Neuronal stem cell (in vitro differentiated cells): ENCODE results near the gene TPI1.
A peak's percentile ranks its signal among the peaks of the same experiment; 100 is the strongest.
"Not testable (repeated sequence)": the region's sequence is repeated elsewhere in the genome, so short reads cannot be mapped to it uniquely, and the experiment has no call there.

Experiments
- DNase-seq: peaks from one replicate; pipeline ENCODE4 v3.0.0-alpha.2; 2013; ENCODE audit warnings: low spot score
- H2AFZ ChIP-seq: one replicate; pipeline ENCODE4 v1.6.1; 2013; ENCODE audit warnings: mild to moderate bottlenecking, low read length, inconsistent platforms
- H2AK5ac ChIP-seq: 2 replicates; pipeline ENCODE4 v1.6.1; 2013; ENCODE audit warnings: low read depth, mild to moderate bottlenecking, inconsistent platforms, low read length, moderate library complexity, mixed read lengths
- H2BK120ac ChIP-seq: 2 replicates; pipeline ENCODE4 v1.6.1; 2013; ENCODE audit warnings: low read depth, mild to moderate bottlenecking, inconsistent platforms, low read length, moderate library complexity, mixed read lengths
- H2BK12ac ChIP-seq: one replicate; pipeline ENCODE4 v1.6.1; 2013; ENCODE audit warnings: low read length, inconsistent platforms
- H2BK15ac ChIP-seq: 2 replicates; pipeline ENCODE4 v1.6.1; 2013; ENCODE audit warnings: mild to moderate bottlenecking, low read length, inconsistent platforms, mixed read lengths
- H2BK5ac ChIP-seq: one replicate; pipeline ENCODE4 v1.6.1; 2013; ENCODE audit warnings: inconsistent platforms, mild to moderate bottlenecking, low read length, moderate library complexity
- H3K14ac ChIP-seq: one replicate; pipeline ENCODE4 v1.6.1; 2013; ENCODE audit warnings: low read length, inconsistent platforms
- H3K18ac ChIP-seq: 2 replicates; pipeline ENCODE4 v1.6.1; 2013; ENCODE audit warnings: low read length, inconsistent platforms
- H3K23ac ChIP-seq: 2 replicates; pipeline ENCODE4 v1.6.1; 2013; ENCODE audit warnings: low read depth, mild to moderate bottlenecking, mixed read lengths, low read length, inconsistent platforms; ENCODE audit not compliant: poor library complexity
- H3K27ac ChIP-seq: replicated peaks from 3 replicates; pipeline ENCODE4 v1.5.1; 2013; ENCODE audit warnings: low read length, inconsistent platforms
- H3K27me3 ChIP-seq, 3 experiments: 2 replicates each; pipeline ENCODE4 v1.6.1; 2013; ENCODE audit warnings: low read length in 3 of 3, mild to moderate bottlenecking in 2 of 3, inconsistent platforms in 1 of 3, low read depth in 1 of 3, mixed read lengths in 1 of 3, moderate library complexity in 1 of 3; ENCODE audit not compliant: control insufficient read depth in 3 of 3, insufficient read depth in 3 of 3
- H3K36me3 ChIP-seq, 2 donors: replicated peaks in 1 of 2; 2 replicates each; pipeline ENCODE4 v1.6.1; 2013; ENCODE audit warnings: low read length in 2 of 2; ENCODE audit not compliant: control insufficient read depth in 2 of 2, insufficient read depth in 2 of 2
- H3K4ac ChIP-seq: 2 replicates; pipeline ENCODE4 v1.6.1; 2013; ENCODE audit warnings: inconsistent platforms, mild to moderate bottlenecking, low read length, moderate library complexity
- H3K4me1 ChIP-seq, 2 donors: 1 replicate in 1 of 2; 2 replicates in 1 of 2; pipeline ENCODE4 v1.6.1; 2013; ENCODE audit warnings: low read length in 2 of 2, low read depth in 1 of 2; ENCODE audit not compliant: control insufficient read depth in 2 of 2, insufficient read depth in 1 of 2
- H3K4me2 ChIP-seq: one replicate; pipeline ENCODE4 v1.6.1; 2013; ENCODE audit warnings: mild to moderate bottlenecking, low read length, inconsistent platforms; ENCODE audit not compliant: insufficient read depth, poor library complexity, severe bottlenecking
- H3K4me3 ChIP-seq, 2 donors: 2 replicates each; pipeline ENCODE4 v1.5.1; 2013; ENCODE audit warnings: low read length in 2 of 2, mild to moderate bottlenecking in 2 of 2, inconsistent platforms in 1 of 2, moderate library complexity in 1 of 2
- H3K79me1 ChIP-seq: one replicate; pipeline ENCODE4 v1.6.1; 2013; ENCODE audit warnings: low read depth, mild to moderate bottlenecking, inconsistent platforms, low read length, moderate library complexity
- H3K9ac ChIP-seq: one replicate; pipeline ENCODE4 v1.6.1; 2013; ENCODE audit warnings: mild to moderate bottlenecking, low read depth, low read length, inconsistent platforms; ENCODE audit not compliant: poor library complexity
- H3K9me3 ChIP-seq, 2 donors: replicated peaks in 1 of 2; 2 replicates each; pipeline versions ENCODE3 to v1.6.1; 2013; ENCODE audit warnings: low read length in 2 of 2, mild to moderate bottlenecking in 2 of 2, inconsistent platforms in 1 of 2, low read depth in 1 of 2, mixed read lengths in 1 of 2, moderate library complexity in 1 of 2; ENCODE audit not compliant: control insufficient read depth in 2 of 2, insufficient read depth in 1 of 2
- H4K8ac ChIP-seq: one replicate; pipeline ENCODE4 v1.6.1; 2013; ENCODE audit warnings: low read depth, mild to moderate bottlenecking, inconsistent platforms, low read length, moderate library complexity
- H4K91ac ChIP-seq: one replicate; pipeline ENCODE4 v1.6.1; 2013; ENCODE audit warnings: low read length, low read depth, mild to moderate bottlenecking, inconsistent platforms; ENCODE audit not compliant: poor library complexity
- WGBS, 2 donors: extraction: QIAGEN DNeasy Blood & Tissue Kit; methylation state at CpG; one replicate each; pipeline ENCODE4 v1.1.7; 2013; ENCODE audit warnings: missing lambda C conversion rate in 2 of 2, mixed read lengths in 1 of 2; ENCODE audit not compliant: insufficient read length in 2 of 2, insufficient replicate concordance in 1 of 2; ENCODE audit errors: extremely low coverage in 2 of 2; 5-methylcytosine and 5-hydroxymethylcytosine counted together

Gene TPI1

DNA sequence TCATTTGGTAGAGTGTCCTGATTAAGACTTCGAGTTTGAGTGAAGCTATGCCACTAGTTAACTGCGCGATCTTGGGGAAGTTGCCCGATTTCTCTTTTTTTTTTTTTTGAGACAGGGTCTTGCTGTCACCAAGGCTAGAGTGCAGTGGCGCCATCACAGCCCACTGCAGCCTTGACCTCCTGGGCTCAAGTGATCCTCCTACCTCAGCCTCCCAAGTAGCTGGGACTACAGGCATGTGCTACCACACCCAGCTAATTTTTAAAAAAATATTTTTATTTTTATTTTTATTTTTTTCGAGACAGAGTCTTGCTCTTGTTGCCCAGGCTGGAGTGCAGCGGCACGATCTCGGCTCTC, 6.7 kb downstream of the TPI1 start:
- not testable (repeated sequence) for H3K4ac ChIP-seq, H2BK15ac ChIP-seq, H3K23ac ChIP-seq, H3K27me3 ChIP-seq, H2AK5ac ChIP-seq, H2BK120ac ChIP-seq, H2BK5ac ChIP-seq, H4K91ac ChIP-seq, H3K14ac ChIP-seq, H4K8ac ChIP-seq, H3K18ac ChIP-seq, DNase-seq, H2BK12ac ChIP-seq, H3K9me3 ChIP-seq, H3K4me1 ChIP-seq, H3K79me1 ChIP-seq
- WGBS, 2 donors: no CpG with 5 or more reads among the region's 9 CpGs
- peak overlapping the region; percentile 91 for H2AFZ ChIP-seq
- peak overlapping the region; percentile 87 for H3K9ac ChIP-seq
- peaks cover 15 to 44% of the 10 kb centered on the region in 2 donors for H3K36me3 ChIP-seq
- peak overlapping the region; percentile 39 for H3K4me2 ChIP-seq
- peak overlapping the region; percentile 62 to 78 for H3K4me3 ChIP-seq
- H3K27ac ChIP-seq: peak overlapping the region; percentile 59

DNA sequence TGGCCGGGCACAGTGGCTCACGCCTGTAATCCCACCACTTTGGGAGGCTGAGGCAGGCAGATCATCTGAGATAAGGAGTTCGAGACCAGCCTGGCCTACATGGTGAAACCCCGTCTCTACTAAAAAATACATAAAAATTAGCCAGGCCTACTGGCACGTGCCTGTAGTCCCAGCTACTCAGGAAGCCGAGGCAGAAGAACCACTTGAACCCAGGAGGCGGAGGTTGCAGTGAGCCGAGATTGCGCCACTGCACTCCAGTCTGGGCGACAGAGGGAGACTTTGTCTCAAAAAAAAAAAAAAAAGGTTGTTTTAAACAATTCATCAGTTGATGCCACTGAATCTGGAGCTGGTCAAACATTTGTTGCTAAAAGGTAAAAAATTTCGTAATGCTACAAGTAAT, 12.5 kb downstream of the TPI1 start:
- H2BK15ac ChIP-seq, H3K27ac ChIP-seq: not testable (repeated sequence)

DNA sequence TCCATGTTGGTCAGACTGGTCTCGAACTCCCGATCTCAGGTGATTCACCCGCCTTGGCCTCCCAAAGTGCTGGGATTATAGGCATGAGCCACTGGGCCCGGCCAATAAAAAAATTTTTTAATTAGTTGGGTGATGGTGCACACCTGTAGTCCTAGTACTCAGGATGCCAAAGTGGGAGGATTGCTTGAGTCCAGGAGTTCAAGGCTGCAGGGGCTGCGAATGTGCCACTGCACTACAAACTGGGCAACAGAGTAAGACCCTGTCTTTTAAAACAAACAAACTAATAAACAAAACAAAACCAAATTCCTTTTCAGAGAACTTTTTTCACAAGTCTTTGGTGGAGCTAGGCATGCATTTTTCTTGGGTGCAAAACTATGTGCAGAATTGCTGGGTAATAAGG, 15.9 kb downstream of the TPI1 start:
- DNase-seq: no peak
- Histone ChIP-seq H3K36me3 (peaks cover 2 to 14% of the 10 kb centered on the region in 2 donors), H3K23ac (no peak overlapping the region), H3K79me1 (no peaks in the 10 kb centered on the region), H3K27ac (no peak overlapping the region), H2BK120ac (no peak overlapping the region), H2AFZ (no peak overlapping the region), H3K4me1 (peaks cover 0 to 5% of the 10 kb centered on the region in 2 donors), H3K14ac (no peak overlapping the region), H2AK5ac (no peak overlapping the region), H3K4ac (no peak overlapping the region), H4K8ac (no peak overlapping the region), H2BK15ac (no peak overlapping the region), H3K9ac (no peak overlapping the region), H3K27me3 (no peaks in the 10 kb centered on the region), H3K9me3 (no peaks in the 10 kb centered on the region), H2BK5ac (no peak overlapping the region), H3K4me3 (no peak overlapping the region), H4K91ac (no peak overlapping the region), H2BK12ac (no peak overlapping the region), H3K18ac (no peak overlapping the region), H3K4me2 (no peak overlapping the region)
- WGBS, 2 donors: no CpG with 5 or more reads among the region's 5 CpGs

More for the DNA sequence above, 12.5 kb downstream of the TPI1 start:
- not testable (repeated sequence) for H3K9me3 ChIP-seq, H2AK5ac ChIP-seq, H3K4me1 ChIP-seq, H2AFZ ChIP-seq, H2BK12ac ChIP-seq, H4K91ac ChIP-seq, H3K4ac ChIP-seq, H4K8ac ChIP-seq, H2BK120ac ChIP-seq, H3K4me3 ChIP-seq, H3K27me3 ChIP-seq, H3K4me2 ChIP-seq, H3K9ac ChIP-seq, DNase-seq, H3K18ac ChIP-seq, H3K79me1 ChIP-seq, H3K14ac ChIP-seq, H3K23ac ChIP-seq, H2BK5ac ChIP-seq
- H3K36me3 ChIP-seq: peaks cover 2 to 24% of the 10 kb centered on the region in 2 donors
- no CpG with 5 or more reads among the region's 11 CpGs for WGBS, 2 donors

- Histone ChIP-seq H2BK12ac (no peak overlapping the region), H3K27ac (no peak overlapping the region), H2BK15ac (no peak overlapping the region), H4K8ac (no peak overlapping the region), H3K4ac (no peak overlapping the region), H3K23ac (no peak overlapping the region), H3K79me1 (no peaks in the 10 kb centered on the region), H3K9me3 (no peaks in the 10 kb centered on the region), H2BK5ac (no peak overlapping the region), H3K27me3 (no peaks in the 10 kb centered on the region), H3K36me3 (peaks cover 2 to 14% of the 10 kb centered on the region in 2 donors), H3K4me2 (no peak overlapping the region), H3K4me1 (peaks cover 0 to 5% of the 10 kb centered on the region in 2 donors), H3K9ac (no peak overlapping the region), H4K91ac (no peak overlapping the region), H2BK120ac (no peak overlapping the region), H3K14ac (peak overlapping the region; percentile 11), H3K18ac (no peak overlapping the region), H2AK5ac (peak overlapping the region; percentile 33), H2AFZ (no peak overlapping the region), H3K4me3 (no peak overlapping the region)
- no CpG with 5 or more reads among the region's 11 CpGs for WGBS, 2 donors
- no peak for DNase-seq
Observed at GRCh38 chr12:6883683-6884082, 16.4 kb downstream of the TPI1 start.
